ENCODE data around the gene DMAC2L.
"Not testable (repeated sequence)": the region's sequence is repeated elsewhere in the genome, so short reads cannot be mapped to it uniquely, and the experiment has no call there.

DMAC2L gene

GRCh38 chr14:50360851-50361250 is 48.7 kb downstream of the DMAC2L start:
- Histone ChIP-seq H3K27ac (ENCODE audit: low read depth, low read length) (no peak overlapping the region), H3K27me3 (ENCODE audit: control insufficient read depth, insufficient read depth, low read length) (no peaks in the 10 kb centered on the region), H3K36me3 (ENCODE audit: control insufficient read depth, insufficient read depth, low read length) (peaks cover 6% of the 10 kb centered on the region), H3K4me3 (ENCODE audit: low read length) (no peak overlapping the region), H3K4me1 (ENCODE audit: control insufficient read depth, insufficient read depth, low read length) (no peaks in the 10 kb centered on the region), H3K9ac (ENCODE audit: low read length) (no peak overlapping the region)

GRCh38 chr14:50361473-50362403 is 49.6 kb downstream of the DMAC2L start:
- not testable (repeated sequence) for H3K27ac ChIP-seq (ENCODE audit: low read depth, low read length); H3K4me3 ChIP-seq (ENCODE audit: low read length); H3K36me3 ChIP-seq (ENCODE audit: control insufficient read depth, insufficient read depth, low read length); H3K9ac ChIP-seq (ENCODE audit: low read length); H3K27me3 ChIP-seq (ENCODE audit: control insufficient read depth, insufficient read depth, low read length); H3K4me1 ChIP-seq (ENCODE audit: control insufficient read depth, insufficient read depth, low read length)

GRCh38 chr14:50362764-50363713 is 50.9 kb downstream of the DMAC2L start:
- H3K27me3 ChIP-seq (ENCODE audit: control insufficient read depth, insufficient read depth, low read length), result no peaks in the 10 kb centered on the region
- H3K9ac ChIP-seq (ENCODE audit: low read length), result no peak overlapping the region
- peaks cover 2% of the 10 kb centered on the region for H3K36me3 ChIP-seq (ENCODE audit: control insufficient read depth, insufficient read depth, low read length)
- peak overlapping the region; percentile 27 for H3K27ac ChIP-seq (ENCODE audit: low read depth, low read length)
- H3K4me3 ChIP-seq (ENCODE audit: low read length), result peak overlapping the region; percentile 44
- H3K4me1 ChIP-seq (ENCODE audit: control insufficient read depth, insufficient read depth, low read length), result no peaks in the 10 kb centered on the region

- Histone ChIP-seq H3K27me3 (ENCODE audit: control insufficient read depth, insufficient read depth, low read length) (no peaks in the 10 kb centered on the region), H3K4me1 (ENCODE audit: control insufficient read depth, insufficient read depth, low read length) (no peaks in the 10 kb centered on the region), H3K4me3 (ENCODE audit: low read length) (peak overlapping the region; percentile 44), H3K27ac (ENCODE audit: low read depth, low read length) (peak overlapping the region; percentile 47), H3K9ac (ENCODE audit: low read length) (no peak overlapping the region), H3K36me3 (ENCODE audit: control insufficient read depth, insufficient read depth, low read length) (no peaks in the 10 kb centered on the region)
These were observed 51.6 kb downstream of the DMAC2L start for GRCh38 chr14:50363714-50364111.

- H3K9ac ChIP-seq (ENCODE audit: low read length), result no peak overlapping the region
- H3K27ac ChIP-seq (ENCODE audit: low read depth, low read length), result no peak overlapping the region
- no peak overlapping the region for H3K4me3 ChIP-seq (ENCODE audit: low read length)
- no peaks in the 10 kb centered on the region for H3K27me3 ChIP-seq (ENCODE audit: control insufficient read depth, insufficient read depth, low read length)
- H3K36me3 ChIP-seq (ENCODE audit: control insufficient read depth, insufficient read depth, low read length), result no peaks in the 10 kb centered on the region
- H3K4me1 ChIP-seq (ENCODE audit: control insufficient read depth, insufficient read depth, low read length), result no peaks in the 10 kb centered on the region
These were observed 52.7 kb downstream of the DMAC2L start for GRCh38 chr14:50364792-50365191.

- not testable (repeated sequence) for H3K9ac ChIP-seq (ENCODE audit: low read length); H3K4me1 ChIP-seq (ENCODE audit: control insufficient read depth, insufficient read depth, low read length); H3K27ac ChIP-seq (ENCODE audit: low read depth, low read length); H3K27me3 ChIP-seq (ENCODE audit: control insufficient read depth, insufficient read depth, low read length); H3K36me3 ChIP-seq (ENCODE audit: control insufficient read depth, insufficient read depth, low read length); H3K4me3 ChIP-seq (ENCODE audit: low read length)
These were observed 53.4 kb downstream of the DMAC2L start for GRCh38 chr14:50365572-50365971.

GRCh38 chr14:50366115-50366514 is 54.0 kb downstream of the DMAC2L start:
- Histone ChIP-seq H3K36me3 (ENCODE audit: control insufficient read depth, insufficient read depth, low read length) (no peaks in the 10 kb centered on the region), H3K4me1 (ENCODE audit: control insufficient read depth, insufficient read depth, low read length) (no peaks in the 10 kb centered on the region), H3K27ac (ENCODE audit: low read depth, low read length) (no peak overlapping the region), H3K9ac (ENCODE audit: low read length) (no peak overlapping the region), H3K27me3 (ENCODE audit: control insufficient read depth, insufficient read depth, low read length) (no peaks in the 10 kb centered on the region), H3K4me3 (ENCODE audit: low read length) (no peak overlapping the region)

GRCh38 chr14:50366589-50366988 is 54.5 kb downstream of the DMAC2L start:
- Histone ChIP-seq H3K27ac (ENCODE audit: low read depth, low read length) (no peak overlapping the region), H3K36me3 (ENCODE audit: control insufficient read depth, insufficient read depth, low read length) (no peaks in the 10 kb centered on the region), H3K27me3 (ENCODE audit: control insufficient read depth, insufficient read depth, low read length) (no peaks in the 10 kb centered on the region)

GRCh38 chr14:50371546-50371945 is 59.4 kb downstream of the DMAC2L start:
- Histone ChIP-seq H3K36me3 (ENCODE audit: control insufficient read depth, insufficient read depth, low read length) (no peaks in the 10 kb centered on the region), H3K27me3 (ENCODE audit: control insufficient read depth, insufficient read depth, low read length) (no peaks in the 10 kb centered on the region), H3K9ac (ENCODE audit: low read length) (no peak overlapping the region), H3K27ac (ENCODE audit: low read depth, low read length) (no peak overlapping the region), H3K4me1 (ENCODE audit: control insufficient read depth, insufficient read depth, low read length) (no peaks in the 10 kb centered on the region), H3K4me3 (ENCODE audit: low read length) (no peak overlapping the region)

More at GRCh38 chr14:50366589-50366988, 54.5 kb downstream of the DMAC2L start:
- Histone ChIP-seq H3K4me3 (ENCODE audit: low read length) (no peak overlapping the region), H3K4me1 (ENCODE audit: control insufficient read depth, insufficient read depth, low read length) (no peaks in the 10 kb centered on the region), H3K9ac (ENCODE audit: low read length) (no peak overlapping the region)

- H3K27ac ChIP-seq (ENCODE audit: low read depth, low read length), result no peak overlapping the region
- no peak overlapping the region for H3K9ac ChIP-seq (ENCODE audit: low read length)
- H3K4me1 ChIP-seq (ENCODE audit: control insufficient read depth, insufficient read depth, low read length), result no peaks in the 10 kb centered on the region
- no peaks in the 10 kb centered on the region for H3K36me3 ChIP-seq (ENCODE audit: control insufficient read depth, insufficient read depth, low read length)
- H3K27me3 ChIP-seq (ENCODE audit: control insufficient read depth, insufficient read depth, low read length), result no peaks in the 10 kb centered on the region
- H3K4me3 ChIP-seq (ENCODE audit: low read length), result no peak overlapping the region
These were observed 61.8 kb downstream of the DMAC2L start for GRCh38 chr14:50373959-50374358.

GRCh38 chr14:50375760-50376159 is 63.6 kb downstream of the DMAC2L start:
- no peaks in the 10 kb centered on the region for H3K36me3 ChIP-seq (ENCODE audit: control insufficient read depth, insufficient read depth, low read length)
- no peak overlapping the region for H3K4me3 ChIP-seq (ENCODE audit: low read length)
- H3K9ac ChIP-seq (ENCODE audit: low read length), result no peak overlapping the region
- no peaks in the 10 kb centered on the region for H3K4me1 ChIP-seq (ENCODE audit: control insufficient read depth, insufficient read depth, low read length)
- no peak overlapping the region for H3K27ac ChIP-seq (ENCODE audit: low read depth, low read length)
- H3K27me3 ChIP-seq (ENCODE audit: control insufficient read depth, insufficient read depth, low read length), result no peaks in the 10 kb centered on the region
